Measurements from ENCODE around the gene FGGY.

The FGGY gene

GRCh38 chr1:59669752-59670312, 372.9 kb downstream of the FGGY start (continued):
- TF ChIP-seq ZNF280C (tag by site-specific recombination; IDR thresholded peaks at IDR 0.05) (no peak), ZNF658 (tag by site-specific recombination; IDR thresholded peaks at IDR 0.05) (no peak), AEBP2 (tag by site-specific recombination; IDR thresholded peaks at IDR 0.05; ENCODE audit: borderline replicate concordance) (no peak), ZNF623 (tag by site-specific recombination; IDR thresholded peaks at IDR 0.05) (no peak), ZNF18 (tag by site-specific recombination; IDR thresholded peaks at IDR 0.05) (no peak), ZFHX2 (tag by site-specific recombination; conservative IDR thresholded peaks at IDR 0.05) (no peak), ZNF518A (tag by site-specific recombination; conservative IDR thresholded peaks at IDR 0.05; ENCODE audit: low read depth) (no peak), EGR2 (tag by site-specific recombination; IDR thresholded peaks at IDR 0.05; ENCODE audit: low read depth) (no peak), BCL11B (tag by site-specific recombination; IDR thresholded peaks at IDR 0.05; ENCODE audit: low read depth) (no peak), KLF16 (tag by site-specific recombination; IDR thresholded peaks at IDR 0.05) (no peak), ZNF776 (tag by site-specific recombination; IDR thresholded peaks at IDR 0.05; ENCODE audit: borderline replicate concordance) (no peak)

GRCh38 chr1:59670662-59671061, 373.8 kb downstream of the FGGY start:
- H3K27ac ChIP-seq (ENCODE audit: extremely low read depth, low read depth, low read length): no peak overlapping the region
- H3K4me1 ChIP-seq (ENCODE audit: control insufficient read depth, insufficient read depth, low read length): no peaks in the 10 kb centered on the region
- ChIA-PET CTCF (no interaction called here), POLR2A (no interaction called here)
- no peak overlapping the region for H3K4me3 ChIP-seq (ENCODE audit: low read depth, low read length)
- H3K9me3 ChIP-seq (ENCODE audit: control insufficient read depth, insufficient read depth, low read depth, low read length): no peaks in the 10 kb centered on the region
- no peaks in the 10 kb centered on the region for H3K36me3 ChIP-seq (ENCODE audit: control insufficient read depth in 2 of 2, insufficient read depth in 1 of 2, low read length in 2 of 2)
- TF ChIP-seq ZNF580 (tag by site-specific recombination; IDR thresholded peaks at IDR 0.05) (no peak), PRDM6 (tag by site-specific recombination; IDR thresholded peaks at IDR 0.05) (no peak), ZNF140 (tag by site-specific recombination; IDR thresholded peaks at IDR 0.05) (no peak), ZNF146 (tag by site-specific recombination; IDR thresholded peaks at IDR 0.05) (no peak), ZNF488 (tag by site-specific recombination; IDR thresholded peaks at IDR 0.05) (no peak), ZNF704 (tag by site-specific recombination; IDR thresholded peaks at IDR 0.05) (no peak), ZNF37A (tag by site-specific recombination; IDR thresholded peaks at IDR 0.05) (no peak), ZBTB1 (tag by site-specific recombination; IDR thresholded peaks at IDR 0.05) (no peak), FEZF1 (tag by site-specific recombination; IDR thresholded peaks at IDR 0.05) (no peak), KLF9 (tag by site-specific recombination; IDR thresholded peaks at IDR 0.05; ENCODE audit: low read depth) (no peak)

Measured in HEK293 (cell line).